A549 (cell line): ENCODE data around the gene HLX.

Experiments used
- CBX8 ChIP-seq: fragments of 200-600 bp; sonication (generic); IDR thresholded peaks from 2 replicates; pipeline ENCODE4 v1.6.1; 2016
- EHF ChIP-seq: fragments of 250-450 bp; sonication (Bioruptor Pico); IDR thresholded peaks from 2 replicates; pipeline ENCODE4 v1.5.0; 2020; ENCODE audit warnings: mild to moderate bottlenecking
- EHMT2 ChIP-seq: fragments of 200-600 bp; sonication (generic); IDR thresholded peaks from 2 replicates; pipeline ENCODE4 v1.6.1; 2016; ENCODE audit warnings: antibody characterized with exemption, low read depth, mild to moderate bottlenecking, moderate library complexity
- NPAS2 ChIP-seq: fragments of 250-450 bp; sonication (Bioruptor Pico); IDR thresholded peaks from 2 replicates; pipeline ENCODE4 v1.8.0; 2022; ENCODE audit warnings: mild to moderate bottlenecking, moderate library complexity, borderline replicate concordance
- POLR2A ChIP-seq: IDR thresholded peaks from 2 replicates; pipeline ENCODE4 v1.6.1; 2012; ENCODE audit warnings: mild to moderate bottlenecking, low read length
- POLR2AphosphoS2 ChIP-seq: conservative IDR thresholded peaks from 2 replicates; pipeline ENCODE4 v1.6.1; 2012; ENCODE audit warnings: low read length, improper control_type of control experiment, inconsistent platforms
- TF ChIP-seq, protein P1 (sequence below): fragments of >200 bp; sonication (Bioruptor Twin); formaldehyde crosslinking; IDR thresholded peaks from 3 replicates; pipeline ENCODE4 v1.5.1; 2016
- TF ChIP-seq, protein P2 (sequence below): fragments of 200-600 bp; sonication (generic); IDR thresholded peaks from 2 replicates; pipeline ENCODE4 v1.6.1; 2016; ENCODE audit warnings: antibody characterized with exemption, mild to moderate bottlenecking, moderate library complexity

DNA sequence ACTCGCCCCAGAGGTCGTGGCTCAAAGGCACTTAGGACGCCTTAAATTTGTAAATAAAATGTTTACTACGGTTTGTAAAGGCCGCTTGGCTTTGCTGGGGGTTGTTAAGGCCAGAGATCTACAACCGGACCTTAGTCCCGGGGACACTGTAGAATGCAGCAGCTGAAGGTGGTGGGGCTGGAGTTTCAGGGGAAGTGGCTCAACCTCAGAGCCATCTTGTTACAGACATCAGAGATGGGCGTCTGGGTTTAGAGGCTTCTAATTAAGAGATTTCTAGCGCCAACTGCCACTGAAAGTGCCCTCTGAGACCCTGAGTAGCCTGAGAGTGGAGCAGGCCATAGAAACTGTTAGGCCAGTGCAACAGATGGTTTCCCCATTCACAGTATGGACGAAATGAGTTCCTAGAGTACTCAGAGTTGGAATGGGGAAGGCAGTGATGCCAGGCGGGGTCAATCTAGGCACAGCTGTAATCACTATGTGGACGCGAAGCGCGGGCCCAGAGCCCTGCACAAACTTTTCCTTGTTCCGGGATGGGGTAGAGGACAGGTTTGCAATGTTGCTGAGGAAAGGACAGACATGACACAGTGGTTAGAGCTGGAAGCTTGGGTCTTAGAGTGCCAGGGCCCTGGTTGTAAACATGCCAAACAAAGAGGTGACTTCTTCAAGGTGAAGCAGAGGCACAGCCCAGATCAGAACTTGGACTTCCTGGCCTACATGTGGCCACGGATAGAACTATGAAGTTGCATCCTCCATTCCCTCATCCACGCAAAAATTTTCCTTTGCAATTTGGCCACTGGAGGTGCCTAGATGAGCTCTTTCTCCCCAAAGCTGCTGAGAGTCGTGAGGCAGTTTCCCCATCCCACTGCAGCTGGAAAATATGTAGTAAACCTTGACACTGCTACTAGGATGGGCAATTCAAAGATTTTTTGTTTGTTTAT is 6.0 kb downstream of the HLX start:
- TF ChIP-seq, protein P1, sequence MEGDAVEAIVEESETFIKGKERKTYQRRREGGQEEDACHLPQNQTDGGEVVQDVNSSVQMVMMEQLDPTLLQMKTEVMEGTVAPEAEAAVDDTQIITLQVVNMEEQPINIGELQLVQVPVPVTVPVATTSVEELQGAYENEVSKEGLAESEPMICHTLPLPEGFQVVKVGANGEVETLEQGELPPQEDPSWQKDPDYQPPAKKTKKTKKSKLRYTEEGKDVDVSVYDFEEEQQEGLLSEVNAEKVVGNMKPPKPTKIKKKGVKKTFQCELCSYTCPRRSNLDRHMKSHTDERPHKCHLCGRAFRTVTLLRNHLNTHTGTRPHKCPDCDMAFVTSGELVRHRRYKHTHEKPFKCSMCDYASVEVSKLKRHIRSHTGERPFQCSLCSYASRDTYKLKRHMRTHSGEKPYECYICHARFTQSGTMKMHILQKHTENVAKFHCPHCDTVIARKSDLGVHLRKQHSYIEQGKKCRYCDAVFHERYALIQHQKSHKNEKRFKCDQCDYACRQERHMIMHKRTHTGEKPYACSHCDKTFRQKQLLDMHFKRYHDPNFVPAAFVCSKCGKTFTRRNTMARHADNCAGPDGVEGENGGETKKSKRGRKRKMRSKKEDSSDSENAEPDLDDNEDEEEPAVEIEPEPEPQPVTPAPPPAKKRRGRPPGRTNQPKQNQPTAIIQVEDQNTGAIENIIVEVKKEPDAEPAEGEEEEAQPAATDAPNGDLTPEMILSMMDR: no peak
- TF ChIP-seq POLR2A (no peak), POLR2AphosphoS2 (no peak), NPAS2 (no peak), EHMT2 (no peak), EHF (CRISPR knock-in tag) (no peak), CBX8 (no peak)
- TF ChIP-seq, protein P2, sequence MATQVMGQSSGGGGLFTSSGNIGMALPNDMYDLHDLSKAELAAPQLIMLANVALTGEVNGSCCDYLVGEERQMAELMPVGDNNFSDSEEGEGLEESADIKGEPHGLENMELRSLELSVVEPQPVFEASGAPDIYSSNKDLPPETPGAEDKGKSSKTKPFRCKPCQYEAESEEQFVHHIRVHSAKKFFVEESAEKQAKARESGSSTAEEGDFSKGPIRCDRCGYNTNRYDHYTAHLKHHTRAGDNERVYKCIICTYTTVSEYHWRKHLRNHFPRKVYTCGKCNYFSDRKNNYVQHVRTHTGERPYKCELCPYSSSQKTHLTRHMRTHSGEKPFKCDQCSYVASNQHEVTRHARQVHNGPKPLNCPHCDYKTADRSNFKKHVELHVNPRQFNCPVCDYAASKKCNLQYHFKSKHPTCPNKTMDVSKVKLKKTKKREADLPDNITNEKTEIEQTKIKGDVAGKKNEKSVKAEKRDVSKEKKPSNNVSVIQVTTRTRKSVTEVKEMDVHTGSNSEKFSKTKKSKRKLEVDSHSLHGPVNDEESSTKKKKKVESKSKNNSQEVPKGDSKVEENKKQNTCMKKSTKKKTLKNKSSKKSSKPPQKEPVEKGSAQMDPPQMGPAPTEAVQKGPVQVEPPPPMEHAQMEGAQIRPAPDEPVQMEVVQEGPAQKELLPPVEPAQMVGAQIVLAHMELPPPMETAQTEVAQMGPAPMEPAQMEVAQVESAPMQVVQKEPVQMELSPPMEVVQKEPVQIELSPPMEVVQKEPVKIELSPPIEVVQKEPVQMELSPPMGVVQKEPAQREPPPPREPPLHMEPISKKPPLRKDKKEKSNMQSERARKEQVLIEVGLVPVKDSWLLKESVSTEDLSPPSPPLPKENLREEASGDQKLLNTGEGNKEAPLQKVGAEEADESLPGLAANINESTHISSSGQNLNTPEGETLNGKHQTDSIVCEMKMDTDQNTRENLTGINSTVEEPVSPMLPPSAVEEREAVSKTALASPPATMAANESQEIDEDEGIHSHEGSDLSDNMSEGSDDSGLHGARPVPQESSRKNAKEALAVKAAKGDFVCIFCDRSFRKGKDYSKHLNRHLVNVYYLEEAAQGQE: no peak
